Ammon's horn (tissue), 1 donor: ENCODE data around the gene ADAMTS2.

Experiments used
- DNase-seq: peaks from one replicate; pipeline ENCODE4 v3.0.0-alpha.2; 2016; ENCODE audit warnings: low spot score

ADAMTS2 gene

GRCh38 chr5:179137643-179138567 is 207.4 kb downstream of the ADAMTS2 start:
- peak; percentile 8 for DNase-seq

DNA sequence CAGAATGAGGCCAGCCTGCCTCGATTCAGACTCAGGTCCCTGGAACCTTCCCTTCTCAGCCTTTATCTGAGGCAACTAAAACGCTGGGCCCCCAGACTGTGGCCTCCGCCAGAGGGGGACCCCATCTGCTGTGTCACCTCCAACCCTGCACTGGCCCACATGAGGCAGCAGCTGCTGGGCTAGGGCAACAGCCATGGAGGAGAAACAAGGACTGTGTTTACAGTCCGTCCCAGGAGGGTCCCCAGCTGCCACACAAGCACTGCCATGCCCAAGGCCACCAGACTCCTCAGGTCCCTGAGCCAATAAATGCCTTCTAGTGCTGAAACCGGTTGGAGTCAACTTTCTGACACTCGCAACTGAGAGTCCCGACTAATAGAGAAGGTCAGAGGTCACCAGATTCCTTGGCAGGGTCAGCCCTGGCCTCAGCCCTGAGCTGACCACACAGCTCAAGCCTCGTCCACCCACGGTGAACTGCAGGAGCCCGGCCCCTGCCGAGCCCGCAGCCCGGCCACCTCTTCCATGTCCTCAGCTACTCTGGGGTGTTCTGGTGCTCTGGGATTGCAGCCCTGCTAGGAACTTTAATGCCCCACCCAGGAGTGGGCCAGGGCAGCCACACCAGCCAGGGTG is 208.1 kb downstream of the ADAMTS2 start:
- DNase-seq = no peak

GRCh38 chr5:179135441-179136215 is 209.6 kb downstream of the ADAMTS2 start:
- DNase-seq = no peak

GRCh38 chr5:179135006-179135405 is 210.3 kb downstream of the ADAMTS2 start:
- DNase-seq = no peak

- no peak for DNase-seq
Measured at GRCh38 chr5:179134511-179134910, 210.8 kb downstream of the ADAMTS2 start.

DNA sequence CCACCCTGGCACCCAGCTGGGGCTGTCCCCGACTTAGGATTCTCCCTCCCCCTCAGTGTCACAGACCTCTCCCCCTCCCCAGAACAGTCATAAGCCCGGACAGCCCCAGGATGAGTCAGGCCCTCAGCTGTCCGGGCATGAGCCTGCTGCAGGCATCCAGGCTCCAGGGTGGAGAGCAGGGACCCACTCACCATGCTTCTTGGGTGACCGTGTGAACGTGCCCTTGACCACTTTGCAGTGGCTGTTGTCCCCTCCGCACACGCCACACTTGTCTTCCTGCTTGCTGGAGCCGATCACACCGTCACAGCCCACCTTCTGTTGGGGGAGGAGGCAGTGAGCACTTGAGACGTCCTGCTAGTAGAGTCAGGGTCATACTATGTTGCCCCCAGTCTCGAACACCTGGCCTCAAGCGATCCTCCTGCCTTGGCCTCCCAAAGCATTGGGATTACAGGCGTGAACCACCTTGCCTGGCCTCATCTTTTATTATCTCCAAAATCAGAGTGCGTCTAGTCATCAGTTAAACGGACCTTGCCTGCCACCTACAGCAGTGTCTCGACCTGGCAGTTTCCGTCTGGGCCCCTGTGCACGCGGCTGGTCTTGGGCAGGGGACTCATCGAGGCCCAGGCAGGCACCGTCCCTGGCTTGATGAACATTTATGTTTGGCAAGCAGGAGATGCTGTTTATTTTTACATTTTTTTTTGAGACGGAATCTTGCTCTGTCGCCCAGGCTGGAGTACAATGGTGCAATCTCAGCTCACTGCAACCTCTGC is 212.5 kb downstream of the ADAMTS2 start:
- no peak for DNase-seq

DNA sequence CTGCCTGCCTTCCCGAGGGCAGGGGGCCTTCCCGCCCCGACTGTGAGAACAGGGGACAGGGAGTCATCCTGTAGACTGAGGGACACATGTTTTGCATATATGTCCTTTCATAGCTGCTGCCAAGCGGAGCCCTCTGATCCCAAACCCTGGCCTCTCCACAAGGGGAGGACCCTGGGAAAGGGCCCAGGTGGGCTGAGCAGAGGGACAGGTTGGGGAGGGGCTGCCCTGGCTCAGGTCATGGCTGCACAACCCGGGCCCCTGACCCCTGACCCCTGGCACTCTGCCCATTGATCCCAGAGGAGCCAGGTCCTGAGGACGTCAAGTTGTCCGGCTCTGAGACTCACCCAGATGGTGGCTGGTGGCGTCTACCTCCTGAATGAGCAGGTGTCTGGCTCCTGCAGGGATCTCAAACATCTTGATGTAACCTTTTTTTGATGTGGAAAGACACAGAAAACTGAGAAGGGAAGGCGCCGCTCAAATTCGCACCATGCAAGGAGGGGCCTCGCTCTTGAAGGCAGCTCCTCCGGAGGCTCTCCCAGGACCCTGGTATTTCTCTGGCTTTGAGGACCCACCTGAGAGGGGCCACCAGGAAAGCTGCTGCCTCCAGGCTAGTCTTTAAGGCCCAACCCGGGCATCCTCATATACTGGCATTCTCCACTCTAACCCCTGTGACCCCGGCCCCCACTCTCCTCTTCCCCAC is 213.2 kb downstream of the ADAMTS2 start:
- DNase-seq = no peak

DNA sequence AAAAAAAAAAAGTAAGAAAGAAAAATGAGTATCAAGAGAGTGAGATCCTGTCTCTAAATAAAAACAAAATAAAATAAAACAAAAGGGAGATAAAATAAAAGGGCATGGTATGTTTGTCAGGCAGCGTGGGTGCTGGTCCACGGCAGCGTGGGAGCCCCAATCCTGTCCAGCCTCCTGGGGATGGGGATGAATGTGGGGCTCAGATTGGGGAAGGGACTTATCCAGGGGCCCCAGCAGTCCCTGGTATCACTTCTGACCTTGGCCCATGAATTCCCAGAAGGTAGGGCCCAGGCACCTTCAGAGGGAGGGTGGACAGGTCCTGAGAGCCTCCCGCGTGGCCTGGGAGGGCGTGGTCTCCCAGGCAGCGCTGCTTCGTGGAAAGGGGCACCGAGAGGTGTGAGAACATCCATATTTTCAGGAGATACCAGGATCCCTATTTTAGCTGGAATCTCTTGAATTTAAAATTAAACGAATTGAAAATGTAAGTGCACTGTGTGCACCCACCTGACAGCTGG is 213.9 kb downstream of the ADAMTS2 start:
- DNase-seq = no peak

GRCh38 chr5:179130101-179130681 is 215.1 kb downstream of the ADAMTS2 start:
- no peak for DNase-seq

DNA sequence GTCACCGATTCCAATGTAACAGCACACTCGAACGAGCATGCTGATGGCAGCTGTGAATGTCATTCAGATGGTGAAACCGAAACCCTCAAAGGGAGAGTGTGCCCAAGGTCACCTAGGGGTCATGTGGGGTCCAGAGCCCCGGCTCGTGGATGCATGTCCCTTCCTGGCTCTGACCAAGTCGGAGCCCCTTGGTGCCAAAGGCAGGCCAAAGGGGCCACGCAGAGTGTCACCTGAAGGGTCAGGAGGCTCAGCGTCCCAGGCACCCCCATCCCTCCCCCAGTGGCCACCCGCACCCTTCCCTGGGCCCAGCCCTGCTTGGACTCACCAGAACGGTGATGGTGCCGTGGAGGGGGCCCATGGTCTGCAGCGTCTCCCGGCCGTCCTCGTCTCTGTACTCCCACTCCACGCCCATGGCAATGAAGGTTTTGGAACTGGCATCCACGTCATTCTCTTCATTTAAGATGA is 215.6 kb downstream of the ADAMTS2 start:
- no peak for DNase-seq

DNA sequence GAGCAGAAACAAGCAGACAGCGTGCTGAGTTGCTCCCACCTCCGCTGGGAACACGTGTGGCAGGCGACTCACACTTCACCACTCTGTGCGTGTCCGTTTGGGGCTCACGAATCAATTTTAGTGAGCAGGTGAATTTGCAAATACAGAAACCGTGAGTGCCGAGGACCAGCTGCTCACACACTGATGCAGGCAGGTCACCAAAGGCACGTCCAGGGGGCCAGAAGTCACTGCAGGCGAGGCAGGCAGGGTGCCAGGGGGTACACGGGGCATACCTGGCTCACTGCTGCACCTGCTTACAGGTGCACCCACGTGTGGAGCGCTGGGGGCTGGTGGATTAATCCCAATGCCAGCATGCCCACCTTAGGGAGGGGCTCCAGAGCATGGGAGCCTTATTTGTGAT is 216.3 kb downstream of the ADAMTS2 start:
- DNase-seq = no peak

DNA sequence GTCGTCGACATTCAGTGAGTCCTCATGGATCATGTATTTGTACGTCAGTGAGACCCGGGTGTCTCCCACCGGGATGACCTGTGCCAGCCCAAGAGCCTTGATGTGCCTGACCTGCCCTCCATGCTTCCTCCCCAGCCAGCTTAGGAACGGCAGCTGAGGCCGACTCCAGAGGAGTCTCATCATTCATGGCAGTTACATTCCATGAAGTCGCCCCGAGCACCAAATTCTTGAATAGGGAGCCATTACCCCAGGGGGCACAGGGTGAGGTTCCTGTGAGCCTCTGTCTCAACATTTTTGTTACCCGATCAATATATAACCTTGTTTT is 217.3 kb downstream of the ADAMTS2 start:
- no peak for DNase-seq

- DNase-seq = no peak
Measured at GRCh38 chr5:179127136-179128040, 217.9 kb downstream of the ADAMTS2 start.

- no peak for DNase-seq
Measured at GRCh38 chr5:179126506-179126991, 218.7 kb downstream of the ADAMTS2 start.

DNA sequence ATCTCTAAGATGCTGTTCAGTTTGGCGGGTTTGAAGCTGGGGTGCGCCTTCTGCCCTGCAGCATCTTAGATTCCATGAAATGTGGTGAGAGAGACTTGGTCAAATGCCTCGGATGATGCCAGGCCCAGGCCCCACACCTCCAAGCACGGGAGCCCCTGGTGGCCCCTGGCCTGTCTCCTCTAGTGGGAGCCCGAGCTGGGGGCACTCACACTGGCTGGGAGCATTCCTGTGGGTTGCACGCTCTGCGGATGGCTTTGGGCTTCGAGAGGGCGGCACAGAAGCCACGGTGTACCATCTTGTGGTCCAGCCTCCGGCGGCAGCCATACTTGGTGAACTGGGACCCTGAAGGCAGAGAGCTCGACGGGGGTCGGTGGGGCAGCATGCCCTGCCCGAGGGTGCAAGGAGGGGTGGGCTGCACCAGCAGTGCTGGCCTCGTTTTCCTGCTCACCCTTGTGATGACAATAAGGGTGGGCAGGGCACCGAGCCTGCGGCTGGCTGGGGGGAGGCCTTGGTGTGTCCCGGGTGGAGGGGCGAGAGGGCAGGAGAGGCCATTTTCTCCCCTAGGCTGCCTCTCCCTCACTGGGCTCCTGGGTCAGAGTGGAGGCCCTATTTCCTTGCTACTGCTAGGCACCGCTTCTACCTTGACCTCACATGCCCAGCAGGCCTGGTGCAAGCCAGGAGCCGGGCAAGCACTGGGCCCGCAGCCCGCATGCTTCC is 219.3 kb downstream of the ADAMTS2 start:
- no peak for DNase-seq

DNA sequence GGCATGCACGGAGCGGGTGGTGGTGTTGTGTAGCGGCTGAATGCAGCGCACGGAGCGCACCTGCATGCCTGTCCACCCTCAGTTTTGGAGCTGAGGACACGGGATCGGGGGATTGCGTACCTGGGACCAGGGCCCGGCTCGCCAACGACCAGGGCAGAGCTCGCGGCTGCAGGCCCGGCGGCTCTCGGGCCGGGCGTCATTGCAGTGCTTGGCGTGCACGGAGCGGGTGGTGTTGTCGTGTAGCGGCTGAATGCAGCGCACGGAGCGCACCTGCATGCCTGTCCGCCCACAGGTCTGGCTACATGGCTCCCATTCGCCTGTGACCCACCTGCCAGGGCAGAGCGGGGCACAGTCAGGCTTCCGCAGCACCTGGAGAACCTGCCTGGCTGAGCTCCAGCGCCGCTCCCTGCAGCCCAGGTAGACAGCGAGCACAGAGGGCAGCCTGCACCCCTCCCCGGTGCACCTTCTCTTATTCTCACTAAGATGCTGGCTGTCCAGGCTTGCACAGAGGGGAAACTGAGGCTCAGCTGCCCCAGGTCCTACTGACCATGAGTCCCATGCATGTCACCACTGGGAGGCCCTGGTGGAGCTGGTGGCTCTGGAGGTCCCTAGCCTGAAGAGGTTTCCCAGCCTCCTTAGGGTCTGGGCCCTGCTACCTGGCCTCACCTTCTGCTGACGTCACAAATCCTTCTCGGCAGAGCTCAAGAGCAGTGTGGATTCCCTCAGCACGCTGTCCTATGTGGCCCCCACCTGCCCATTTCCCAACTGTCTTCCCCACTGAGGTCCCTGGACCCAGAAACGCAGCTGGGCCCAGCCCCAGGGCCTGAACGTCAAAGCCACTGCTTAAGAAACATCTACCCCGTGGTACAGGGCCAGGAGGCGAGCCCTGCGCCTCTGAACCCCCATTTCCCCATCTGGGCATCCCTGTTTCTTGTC is 220.1 kb downstream of the ADAMTS2 start:
- DNase-seq = no peak

- no peak for DNase-seq
Measured at GRCh38 chr5:179124273-179124852, 220.9 kb downstream of the ADAMTS2 start.
